Esophagus squamous epithelium (tissue), 5 donors: ENCODE measurements around the gene THAP7. TPM values are rescaled to one million over a fixed set of nuclear protein-coding genes. Genes with fewer than 3 reads are reported as not detected.

Experiments used
- DNase-seq: peaks from one replicate; lab custom pipeline; 2025; lab: John Stamatoyannopoulos, UW
- H3K27ac ChIP-seq, 4 donors: fragments of 200-600 bp; sonication (generic); one replicate each; pipeline ENCODE4 v1.5.1; 2016 to 2019; ENCODE audit warnings: mild to moderate bottlenecking in 1 of 4
- H3K27me3 ChIP-seq, 4 donors: fragments of 200-600 bp; sonication (generic); 1 replicate in 3 of 4; 2 replicates in 1 of 4; pipeline versions ENCODE4 v1.5.1 to v1.6.0; 2017 to 2021; ENCODE audit warnings: antibody characterized with exemption in 1 of 4
- H3K36me3 ChIP-seq, 3 donors: fragments of 200-600 bp; sonication (generic); one replicate each; pipeline ENCODE4 v1.5.1; 2016 to 2019
- H3K4me1 ChIP-seq, 3 donors: fragments of 200-600 bp; sonication (generic); one replicate each; pipeline ENCODE4 v1.5.1; 2017 to 2019
- H3K4me3 ChIP-seq, 4 donors: fragments of 200-600 bp; sonication (generic); 1 replicate in 3 of 4; 2 replicates in 1 of 4; pipeline ENCODE4 v1.5.1; 2016 to 2019; ENCODE audit warnings: mild to moderate bottlenecking in 2 of 4, moderate library complexity in 1 of 4
- H3K9me3 ChIP-seq, 3 donors: fragments of 200-600 bp; sonication (generic); one replicate each; pipeline ENCODE4 v1.5.1; 2016 to 2019
- POLR2A ChIP-seq, 4 donors: fragments of 450-650 bp; IDR thresholded peaks; one replicate each; pipeline ENCODE4 v1.6.1; 2017; ENCODE audit warnings: antibody characterized with exemption in 4 of 4, mild to moderate bottlenecking in 4 of 4, moderate library complexity in 3 of 4
- WGBS, 2 donors: methylation state at CpG; one replicate each; pipeline ENCODE4 v1.1.5; 2018; 5-methylcytosine and 5-hydroxymethylcytosine counted together
- intact Hi-C: fragments of 100-400 bp; cut with DNase I; formaldehyde crosslinking; loops from one replicate; pipeline ENCODE4 v1.15.0; 2022
- total RNA-seq, 4 donors: library from RNA; depleted of rRNA; stranded (reverse); fragments of >200 nt; gene quantifications; one replicate each; pipeline ENCODE4 v1.1.0, GENCODE V29; 2016
- TF ChIP-seq, protein P1 (sequence below), 6 experiments: fragments of 450-650 bp in 4 of 6; fragments of 200-600 bp in 2 of 6; sonication (generic) in 2 of 6; IDR thresholded peaks; one replicate each; pipeline ENCODE4 v1.5.1; 2016 to 2019; ENCODE audit warnings: antibody characterized with exemption in 6 of 6, mild to moderate bottlenecking in 4 of 6, moderate library complexity in 4 of 6
- donor health status: DM: yes; HTN: yes; CAD: no.

Gene THAP7
- total RNA-seq, 4 donors from 2014 or later: 13.2 to 38.7 (median 32.0) TPM

DNA sequence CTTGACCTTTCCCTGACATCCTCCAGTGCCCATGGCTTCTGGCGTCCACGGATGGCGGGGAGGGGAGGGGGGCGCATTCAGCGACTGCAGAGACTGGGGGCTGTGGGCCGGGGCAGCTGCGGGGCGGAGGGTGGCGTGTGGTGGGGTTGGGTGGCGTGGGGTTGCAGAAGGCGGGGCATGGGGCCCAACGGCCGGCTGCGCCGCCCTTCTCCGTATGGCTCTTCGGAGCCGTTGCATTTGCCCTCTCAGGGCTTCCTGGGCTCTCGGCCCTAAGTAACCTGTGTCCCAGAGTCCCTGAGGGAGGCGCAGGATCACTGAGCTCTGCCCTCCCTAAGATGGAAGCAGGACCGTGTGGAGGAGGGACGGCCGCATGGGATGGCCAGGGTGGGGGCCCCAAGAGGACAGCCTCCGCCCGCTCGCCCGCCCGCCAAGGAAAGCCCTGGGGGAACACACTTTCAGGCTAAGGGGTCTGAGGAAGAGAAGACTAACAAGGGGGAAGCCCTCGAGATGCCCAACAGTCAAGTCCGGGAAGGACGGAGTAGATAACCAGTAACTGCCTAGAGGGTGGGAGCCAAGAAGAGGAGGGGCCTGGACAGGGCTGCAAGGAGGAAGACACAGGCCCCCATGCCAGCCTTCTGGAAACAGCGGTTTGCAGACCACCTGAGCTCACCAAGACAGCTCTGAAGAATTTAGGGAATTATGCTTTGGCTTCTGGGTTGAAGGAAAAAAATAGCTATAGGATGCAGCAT, 44.1 kb downstream of the THAP7 start:
- TF ChIP-seq, protein P1, sequence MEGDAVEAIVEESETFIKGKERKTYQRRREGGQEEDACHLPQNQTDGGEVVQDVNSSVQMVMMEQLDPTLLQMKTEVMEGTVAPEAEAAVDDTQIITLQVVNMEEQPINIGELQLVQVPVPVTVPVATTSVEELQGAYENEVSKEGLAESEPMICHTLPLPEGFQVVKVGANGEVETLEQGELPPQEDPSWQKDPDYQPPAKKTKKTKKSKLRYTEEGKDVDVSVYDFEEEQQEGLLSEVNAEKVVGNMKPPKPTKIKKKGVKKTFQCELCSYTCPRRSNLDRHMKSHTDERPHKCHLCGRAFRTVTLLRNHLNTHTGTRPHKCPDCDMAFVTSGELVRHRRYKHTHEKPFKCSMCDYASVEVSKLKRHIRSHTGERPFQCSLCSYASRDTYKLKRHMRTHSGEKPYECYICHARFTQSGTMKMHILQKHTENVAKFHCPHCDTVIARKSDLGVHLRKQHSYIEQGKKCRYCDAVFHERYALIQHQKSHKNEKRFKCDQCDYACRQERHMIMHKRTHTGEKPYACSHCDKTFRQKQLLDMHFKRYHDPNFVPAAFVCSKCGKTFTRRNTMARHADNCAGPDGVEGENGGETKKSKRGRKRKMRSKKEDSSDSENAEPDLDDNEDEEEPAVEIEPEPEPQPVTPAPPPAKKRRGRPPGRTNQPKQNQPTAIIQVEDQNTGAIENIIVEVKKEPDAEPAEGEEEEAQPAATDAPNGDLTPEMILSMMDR (IDR thresholded peaks at IDR 0.05): no peak
- TF ChIP-seq POLR2A (IDR thresholded peaks at IDR 0.05): no peak
- Histone ChIP-seq H3K36me3 (peaks cover 0 to 12% (median 3%) of the 10 kb centered on the region in 3 donors), H3K9me3 (no peaks in the 10 kb centered on the region), H3K27me3 (peaks cover 0 to 10% (median 0%) of the 10 kb centered on the region in 4 donors), H3K27ac (peak overlapping the region; percentile 84 to 88 (median 85)), H3K4me1 (peaks cover 24 to 67% (median 31%) of the 10 kb centered on the region in 3 donors), H3K4me3 (peak overlapping the region; percentile 57 to 81 (median 74))
- WGBS, 2 donors: 3 to 7% methylated on average over 7 to 9 of the region's 32 CpGs
- no peak for DNase-seq
- intact Hi-C loops: no loop called here

DNA sequence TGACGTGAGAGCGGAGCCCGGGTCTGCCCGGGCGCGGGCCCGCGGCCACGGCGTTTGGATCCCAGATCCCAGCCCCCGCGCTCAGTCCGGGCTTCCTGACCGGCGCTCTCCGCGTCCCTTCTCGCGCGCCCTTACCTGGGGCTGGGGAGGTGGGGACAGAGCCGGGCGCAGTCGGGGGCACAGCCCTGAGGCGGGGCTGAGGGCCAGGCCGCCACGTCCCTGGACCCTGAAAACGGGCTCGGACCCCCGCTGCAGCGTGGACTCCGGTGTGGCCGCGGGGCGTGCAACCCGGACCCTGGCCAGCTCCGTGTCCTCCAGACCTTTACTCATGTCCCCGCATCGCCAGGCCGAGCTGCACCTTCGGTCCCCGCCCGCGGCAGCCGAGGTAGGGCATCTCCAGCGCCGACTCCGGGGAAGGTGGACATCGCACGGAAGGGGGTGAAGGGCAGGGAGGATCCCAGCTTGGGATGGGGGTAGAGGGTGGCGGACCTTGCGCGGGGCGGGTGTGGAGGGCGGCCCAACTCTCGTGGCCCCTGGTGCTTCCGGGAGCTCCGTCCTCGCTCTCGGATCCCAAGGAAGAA, 44.7 kb downstream of the THAP7 start:
- TF ChIP-seq POLR2A (IDR thresholded peaks at IDR 0.05): no peak
- Histone ChIP-seq H3K4me1 (peaks cover 24 to 74% (median 37%) of the 10 kb centered on the region in 3 donors), H3K27me3 (peaks cover 0 to 10% (median 0%) of the 10 kb centered on the region in 4 donors), H3K4me3 (peak overlapping the region; percentile 57 to 81 (median 74)), H3K27ac (peak overlapping the region; percentile 84 to 88 (median 85)), H3K36me3 (peaks cover 0 to 18% (median 10%) of the 10 kb centered on the region in 3 donors), H3K9me3 (no peaks in the 10 kb centered on the region)
- DNase-seq: no peak
- no CpG with 5 or more reads among the region's 59 CpGs for WGBS, 2 donors
- intact Hi-C loops: no loop called here

DNA sequence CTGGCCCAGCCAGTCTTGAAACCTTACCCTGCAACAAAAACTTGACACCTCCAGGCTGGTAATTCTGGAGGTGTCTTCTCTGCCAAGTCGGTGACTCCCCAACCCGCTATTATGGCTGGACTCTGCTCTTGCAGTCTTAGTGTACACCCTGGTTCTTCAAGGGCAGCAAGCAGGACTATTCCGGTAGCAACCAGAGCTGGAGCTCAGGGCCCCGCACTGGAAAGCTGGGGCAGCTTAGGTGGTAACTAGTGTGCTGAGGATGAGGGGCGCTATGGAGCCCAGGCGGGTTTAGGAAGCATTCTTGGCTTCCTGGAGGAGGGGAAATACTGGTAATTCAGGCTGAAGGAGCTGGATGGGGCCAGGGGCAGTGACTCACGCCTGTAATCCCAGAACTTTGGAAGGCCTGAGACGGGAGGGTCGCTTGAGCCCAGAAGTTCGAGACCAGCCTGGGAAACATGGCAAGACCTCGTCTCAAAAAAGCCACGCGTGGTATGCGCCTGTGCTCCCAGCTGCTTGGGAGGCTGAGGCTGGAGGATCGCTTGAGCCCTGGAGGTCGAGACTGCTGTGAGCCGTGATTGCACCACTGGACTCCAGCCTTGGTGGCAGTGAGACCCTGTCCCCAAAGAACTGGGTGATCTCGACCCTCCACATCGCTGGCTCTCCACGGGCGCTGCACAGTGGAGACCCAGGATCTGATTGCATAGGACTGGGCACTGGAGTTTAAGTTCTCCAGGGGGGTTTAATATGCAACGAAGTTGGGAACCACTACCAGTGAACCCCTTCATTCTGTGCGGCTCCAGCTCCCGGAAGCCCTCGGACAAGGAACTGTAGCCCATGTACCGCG, 45.4 kb downstream of the THAP7 start:
- DNase-seq: no peak
- TF ChIP-seq POLR2A (IDR thresholded peaks at IDR 0.05): no peak
- TF ChIP-seq, protein P1 (IDR thresholded peaks at IDR 0.05): peak in 1 of 6 experiments; percentile 21
- Histone ChIP-seq H3K4me3 (peak overlapping the region; percentile 57 to 81 (median 74)), H3K4me1 (peaks cover 24 to 75% (median 37%) of the 10 kb centered on the region in 3 donors), H3K27me3 (peaks cover 0 to 10% (median 0%) of the 10 kb centered on the region in 4 donors), H3K36me3 (peaks cover 0 to 26% (median 10%) of the 10 kb centered on the region in 3 donors), H3K27ac (peak overlapping the region; percentile 84 to 88 (median 85)), H3K9me3 (no peaks in the 10 kb centered on the region)
- WGBS, 2 donors: 35 to 37% methylated on average over 8 to 13 of the region's 27 CpGs
- intact Hi-C loops: no loop called here

DNA sequence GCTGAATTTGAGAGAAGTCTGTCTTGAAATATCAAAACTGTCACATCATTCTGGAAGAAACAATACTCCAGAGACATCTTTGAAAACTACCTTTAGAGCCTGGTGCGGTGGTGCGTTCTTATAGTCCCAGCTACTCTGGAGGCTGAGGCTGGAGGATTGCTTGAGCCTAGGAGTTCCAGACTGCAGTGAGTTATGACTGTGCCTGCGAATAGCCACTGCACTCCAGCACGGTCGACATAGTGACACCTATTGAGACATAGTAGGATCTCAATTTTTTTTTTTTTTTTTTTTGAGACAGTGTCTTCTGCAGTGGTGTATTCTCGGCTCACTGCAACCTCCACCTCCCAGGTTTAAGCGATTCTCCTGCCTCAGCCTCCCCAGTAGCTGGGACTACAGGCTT, 46.4 kb downstream of the THAP7 start:
- Histone ChIP-seq H3K27ac (peak overlapping the region in 3 of 4 donors; percentile 84 to 88 (median 85)), H3K4me1 (peaks cover 24 to 81% (median 43%) of the 10 kb centered on the region in 3 donors), H3K9me3 (no peaks in the 10 kb centered on the region), H3K36me3 (peaks cover 0 to 35% (median 13%) of the 10 kb centered on the region in 3 donors), H3K27me3 (peaks cover 0 to 10% (median 0%) of the 10 kb centered on the region in 4 donors), H3K4me3 (no peak overlapping the region)
- intact Hi-C loops: no loop called here
- 75 to 92% methylated on average over 3 to 7 of the region's 7 CpGs for WGBS, 2 donors
- no peak for DNase-seq
- TF ChIP-seq, protein P1 (IDR thresholded peaks at IDR 0.05): no peak
- no peak for TF ChIP-seq POLR2A (IDR thresholded peaks at IDR 0.05)
